ENCODE results near the gene ACTL8.
A peak's percentile ranks its signal among the peaks of the same experiment; 100 is the strongest.

Gene ACTL8

GRCh38 chr1:17719874-17720273, 35.3 kb upstream of the ACTL8 start:
- Histone ChIP-seq H3K4me1 (ENCODE audit: control insufficient read depth, insufficient read depth, low read depth, low read length) (peaks cover 11% of the 10 kb centered on the region), H3K9ac (ENCODE audit: low read length) (no peak overlapping the region), H3K27ac (ENCODE audit: low read length, poor library complexity, severe bottlenecking) (no peak overlapping the region), H3K79me1 (replicated peaks; ENCODE audit: low read length, poor library complexity, severe bottlenecking) (no peaks in the 10 kb centered on the region), H4K91ac (ENCODE audit: low read length) (no peak overlapping the region), H2BK5ac (ENCODE audit: low read depth, low read length, poor library complexity, severe bottlenecking) (no peak overlapping the region), H3K4me2 (ENCODE audit: low read length, poor library complexity, severe bottlenecking) (no peak overlapping the region), H3K4ac (ENCODE audit: low read depth in 1 of 2, low read length in 2 of 2) (no peak overlapping the region), H2AFZ (ENCODE audit: low read depth, low read length) (no peak overlapping the region), H3K27me3 (ENCODE audit: control insufficient read depth in 1 of 2, insufficient read depth in 1 of 2, low read length in 2 of 2) (peaks cover 0 to 4% of the 10 kb centered on the region in 2 experiments), H3K9me3 (ENCODE audit: control insufficient read depth, low read length) (no peaks in the 10 kb centered on the region), H2BK12ac (ENCODE audit: low read length in 2 of 2) (no peak overlapping the region), H3K36me3 (ENCODE audit: control insufficient read depth in 1 of 2, insufficient read depth in 2 of 2, low read depth in 1 of 2, low read length in 2 of 2) (no peaks in the 10 kb centered on the region), H2BK15ac (ENCODE audit: low read depth, poor library complexity, severe bottlenecking) (no peak overlapping the region), H3K18ac (ENCODE audit: low read depth in 1 of 2, low read length in 2 of 2) (no peak overlapping the region), H4K8ac (ENCODE audit: low read length) (no peak overlapping the region), H3K23ac (ENCODE audit: low read length in 2 of 2) (peak overlapping the region in 1 of 2 experiments; percentile 16), H2AK5ac (ENCODE audit: low read length, severe bottlenecking) (no peak overlapping the region), H2BK120ac (ENCODE audit: low read depth, low read length) (no peak overlapping the region), H3K14ac (ENCODE audit: low read length in 2 of 2) (no peak overlapping the region), H3K4me3 (ENCODE audit: insufficient read depth in 1 of 2, low read depth in 1 of 2, low read length in 2 of 2) (no peak overlapping the region)
- peak; percentile 18 for DNase-seq
- WGBS, result 81% methylated on average over 4 of the region's 5 CpGs

- H3K14ac ChIP-seq (ENCODE audit: low read length in 2 of 2), result no peak overlapping the region
Measured at GRCh38 chr1:17721444-17721843, 33.7 kb upstream of the ACTL8 start.

GRCh38 chr1:17723684-17724083, 31.4 kb upstream of the ACTL8 start:
- Histone ChIP-seq H3K9ac (ENCODE audit: low read length) (no peak overlapping the region), H4K8ac (ENCODE audit: low read length) (no peak overlapping the region), H2BK12ac (ENCODE audit: low read length in 2 of 2) (no peak overlapping the region), H2BK15ac (ENCODE audit: low read depth, poor library complexity, severe bottlenecking) (no peak overlapping the region), H2BK120ac (ENCODE audit: low read depth, low read length) (no peak overlapping the region), H3K4ac (ENCODE audit: low read depth in 1 of 2, low read length in 2 of 2) (no peak overlapping the region), H3K27ac (ENCODE audit: low read length, poor library complexity, severe bottlenecking) (no peak overlapping the region), H3K18ac (ENCODE audit: low read depth in 1 of 2, low read length in 2 of 2) (no peak overlapping the region), H3K14ac (ENCODE audit: low read length in 2 of 2) (no peak overlapping the region), H3K9me3 (ENCODE audit: control insufficient read depth, low read length) (no peaks in the 10 kb centered on the region), H4K91ac (ENCODE audit: low read length) (no peak overlapping the region), H2BK5ac (ENCODE audit: low read depth, low read length, poor library complexity, severe bottlenecking) (no peak overlapping the region), H3K4me2 (ENCODE audit: low read length, poor library complexity, severe bottlenecking) (no peak overlapping the region), H3K36me3 (ENCODE audit: control insufficient read depth in 1 of 2, insufficient read depth in 2 of 2, low read depth in 1 of 2, low read length in 2 of 2) (no peaks in the 10 kb centered on the region), H2AK5ac (ENCODE audit: low read length, severe bottlenecking) (no peak overlapping the region), H3K23ac (ENCODE audit: low read length in 2 of 2) (no peak overlapping the region), H3K27me3 (ENCODE audit: control insufficient read depth in 1 of 2, insufficient read depth in 1 of 2, low read length in 2 of 2) (peaks cover 0 to 6% of the 10 kb centered on the region in 2 experiments), H3K79me1 (replicated peaks; ENCODE audit: low read length, poor library complexity, severe bottlenecking) (no peaks in the 10 kb centered on the region), H2AFZ (ENCODE audit: low read depth, low read length) (no peak overlapping the region), H3K4me1 (ENCODE audit: control insufficient read depth, insufficient read depth, low read depth, low read length) (peaks cover 6% of the 10 kb centered on the region), H3K4me3 (ENCODE audit: insufficient read depth in 1 of 2, low read depth in 1 of 2, low read length in 2 of 2) (no peak overlapping the region)
- 65% methylated on average over 6 of the region's 6 CpGs for WGBS
- no peak for DNase-seq

More at GRCh38 chr1:17721444-17721843, 33.7 kb upstream of the ACTL8 start:
- Histone ChIP-seq H4K8ac (ENCODE audit: low read length) (no peak overlapping the region), H2BK5ac (ENCODE audit: low read depth, low read length, poor library complexity, severe bottlenecking) (no peak overlapping the region), H2AK5ac (ENCODE audit: low read length, severe bottlenecking) (no peak overlapping the region), H3K9ac (ENCODE audit: low read length) (no peak overlapping the region), H3K27me3 (ENCODE audit: control insufficient read depth in 1 of 2, insufficient read depth in 1 of 2, low read length in 2 of 2) (peaks cover 0 to 9% of the 10 kb centered on the region in 2 experiments), H2BK15ac (ENCODE audit: low read depth, poor library complexity, severe bottlenecking) (no peak overlapping the region), H3K27ac (ENCODE audit: low read length, poor library complexity, severe bottlenecking) (no peak overlapping the region), H3K9me3 (ENCODE audit: control insufficient read depth, low read length) (no peaks in the 10 kb centered on the region), H3K36me3 (ENCODE audit: control insufficient read depth in 1 of 2, insufficient read depth in 2 of 2, low read depth in 1 of 2, low read length in 2 of 2) (no peaks in the 10 kb centered on the region), H4K91ac (ENCODE audit: low read length) (no peak overlapping the region), H2BK120ac (ENCODE audit: low read depth, low read length) (no peak overlapping the region), H3K4ac (ENCODE audit: low read depth in 1 of 2, low read length in 2 of 2) (no peak overlapping the region), H2BK12ac (ENCODE audit: low read length in 2 of 2) (no peak overlapping the region), H2AFZ (ENCODE audit: low read depth, low read length) (no peak overlapping the region), H3K79me1 (replicated peaks; ENCODE audit: low read length, poor library complexity, severe bottlenecking) (no peaks in the 10 kb centered on the region), H3K18ac (ENCODE audit: low read depth in 1 of 2, low read length in 2 of 2) (no peak overlapping the region), H3K23ac (ENCODE audit: low read length in 2 of 2) (no peak overlapping the region), H3K4me1 (ENCODE audit: control insufficient read depth, insufficient read depth, low read depth, low read length) (peaks cover 11% of the 10 kb centered on the region), H3K4me3 (ENCODE audit: insufficient read depth in 1 of 2, low read depth in 1 of 2, low read length in 2 of 2) (no peak overlapping the region), H3K4me2 (ENCODE audit: low read length, poor library complexity, severe bottlenecking) (no peak overlapping the region)
- DNase-seq, result no peak
- WGBS, result 100% methylated on average over 2 of the region's 2 CpGs

GRCh38 chr1:17724150-17724549, 31.0 kb upstream of the ACTL8 start:
- Histone ChIP-seq H3K9me3 (ENCODE audit: control insufficient read depth, low read length) (no peaks in the 10 kb centered on the region), H3K14ac (ENCODE audit: low read length in 2 of 2) (no peak overlapping the region), H2BK15ac (ENCODE audit: low read depth, poor library complexity, severe bottlenecking) (no peak overlapping the region), H3K23ac (ENCODE audit: low read length in 2 of 2) (no peak overlapping the region), H3K18ac (ENCODE audit: low read depth in 1 of 2, low read length in 2 of 2) (no peak overlapping the region), H4K91ac (ENCODE audit: low read length) (no peak overlapping the region), H2AFZ (ENCODE audit: low read depth, low read length) (no peak overlapping the region), H3K4ac (ENCODE audit: low read depth in 1 of 2, low read length in 2 of 2) (no peak overlapping the region), H3K79me1 (replicated peaks; ENCODE audit: low read length, poor library complexity, severe bottlenecking) (no peaks in the 10 kb centered on the region), H3K9ac (ENCODE audit: low read length) (no peak overlapping the region), H3K4me1 (ENCODE audit: control insufficient read depth, insufficient read depth, low read depth, low read length) (peaks cover 6% of the 10 kb centered on the region), H3K27me3 (ENCODE audit: control insufficient read depth in 1 of 2, insufficient read depth in 1 of 2, low read length in 2 of 2) (peaks cover 0 to 6% of the 10 kb centered on the region in 2 experiments), H2BK12ac (ENCODE audit: low read length in 2 of 2) (no peak overlapping the region), H4K8ac (ENCODE audit: low read length) (no peak overlapping the region), H3K4me2 (ENCODE audit: low read length, poor library complexity, severe bottlenecking) (no peak overlapping the region), H2AK5ac (ENCODE audit: low read length, severe bottlenecking) (no peak overlapping the region), H2BK5ac (ENCODE audit: low read depth, low read length, poor library complexity, severe bottlenecking) (no peak overlapping the region), H3K4me3 (ENCODE audit: insufficient read depth in 1 of 2, low read depth in 1 of 2, low read length in 2 of 2) (no peak overlapping the region), H2BK120ac (ENCODE audit: low read depth, low read length) (no peak overlapping the region), H3K36me3 (ENCODE audit: control insufficient read depth in 1 of 2, insufficient read depth in 2 of 2, low read depth in 1 of 2, low read length in 2 of 2) (no peaks in the 10 kb centered on the region), H3K27ac (ENCODE audit: low read length, poor library complexity, severe bottlenecking) (no peak overlapping the region)
- DNase-seq, result no peak
- 80% methylated on average over 6 of the region's 6 CpGs for WGBS

Data from mesenchymal stem cell (in vitro differentiated cells and primary cell).